Measurements from ENCODE around the gene PXMP2. TPM values are rescaled to one million over a fixed set of nuclear protein-coding genes. Genes with fewer than 3 reads are reported as not detected.

The PXMP2 gene
- total RNA-seq, 1 experiment from 2014 or later, result 42.7 TPM

GRCh38 chr12:132669166-132669879, 18.1 kb upstream of the PXMP2 start:
- TF ChIP-seq EZH2 (IDR thresholded peaks at IDR 0.05; ENCODE audit: low read length, unreplicated experiment), result no peak
- no peak for TF ChIP-seq EZH2phosphoT487 (IDR thresholded peaks at IDR 0.05; ENCODE audit: borderline replicate concordance, low read length)
- TF ChIP-seq CTCF (conservative IDR thresholded peaks at IDR 0.05; ENCODE audit: low read depth, low read length), result no peak
- Histone ChIP-seq H3K9me2 (replicated peaks; ENCODE audit: low read length) (no peaks in the 10 kb centered on the region), H3K9me3 (ENCODE audit: low read length) (no peaks in the 10 kb centered on the region), H3F3A (ENCODE audit: low read length, unreplicated experiment) (no peaks in the 10 kb centered on the region), H3K27ac (ENCODE audit: low read length) (no peak overlapping the region), H3K4me3 (ENCODE audit: low read length) (no peak overlapping the region), H3K27me3 (ENCODE audit: low read length) (no peaks in the 10 kb centered on the region), H3K36me3 (ENCODE audit: low read depth, low read length) (peaks cover 48% of the 10 kb centered on the region), H4K20me1 (ENCODE audit: low read length) (no peaks in the 10 kb centered on the region), H3K9ac (ENCODE audit: low read length) (no peak overlapping the region), H3K4me2 (ENCODE audit: low read length) (no peak overlapping the region), H3K79me2 (ENCODE audit: low read length) (no peaks in the 10 kb centered on the region), H2AFZ (ENCODE audit: low read length) (no peak overlapping the region), H3K4me1 (ENCODE audit: insufficient read depth, low read length) (no peaks in the 10 kb centered on the region)
- ChIA-PET CTCF (no interaction called here), POLR2A (ENCODE audit: unreplicated experiment) (no interaction called here)
- no peak for DNase-seq
- no TSS peak for BruUV-seq (replicated peaks)
- intact Hi-C loops (cut with micrococcal nuclease), result no loop called here
- no peak for ATAC-seq

GRCh38 chr12:132672116-132672515, 15.3 kb upstream of the PXMP2 start:
- POLR2A ChIA-PET (ENCODE audit: unreplicated experiment), result no interaction called here
- Histone ChIP-seq H4K20me1 (ENCODE audit: low read length) (no peaks in the 10 kb centered on the region), H3K9ac (ENCODE audit: low read length) (no peak overlapping the region), H3K4me3 (ENCODE audit: low read length) (no peak overlapping the region), H3K9me3 (ENCODE audit: low read length) (no peaks in the 10 kb centered on the region), H3K36me3 (ENCODE audit: low read depth, low read length) (peaks cover 47% of the 10 kb centered on the region), H3K4me1 (ENCODE audit: insufficient read depth, low read length) (no peaks in the 10 kb centered on the region), H3F3A (ENCODE audit: low read length, unreplicated experiment) (no peaks in the 10 kb centered on the region), H2AFZ (ENCODE audit: low read length) (no peak overlapping the region), H3K9me2 (replicated peaks; ENCODE audit: low read length) (no peaks in the 10 kb centered on the region), H3K27ac (ENCODE audit: low read length) (no peak overlapping the region), H3K27me3 (ENCODE audit: low read length) (no peaks in the 10 kb centered on the region), H3K4me2 (ENCODE audit: low read length) (no peak overlapping the region), H3K79me2 (ENCODE audit: low read length) (no peaks in the 10 kb centered on the region)
- ATAC-seq (no peak), DNase-seq (no peak)
- intact Hi-C loops (cut with micrococcal nuclease), result no loop called here
- CTCF ChIA-PET, result no interaction called here
- TF ChIP-seq CTCF (conservative IDR thresholded peaks at IDR 0.05; ENCODE audit: low read depth, low read length), result no peak
- TF ChIP-seq EZH2 (IDR thresholded peaks at IDR 0.05; ENCODE audit: low read length, unreplicated experiment), result no peak
- TF ChIP-seq EZH2phosphoT487 (IDR thresholded peaks at IDR 0.05; ENCODE audit: borderline replicate concordance, low read length), result no peak
- no TSS peak for BruUV-seq (replicated peaks)

- TF ChIP-seq CTCF (conservative IDR thresholded peaks at IDR 0.05; ENCODE audit: low read depth, low read length) (no peak), EZH2phosphoT487 (IDR thresholded peaks at IDR 0.05; ENCODE audit: borderline replicate concordance, low read length) (no peak), EZH2 (IDR thresholded peaks at IDR 0.05; ENCODE audit: low read length, unreplicated experiment) (no peak)
- no peaks in the 10 kb centered on the region for H3K4me1 ChIP-seq (ENCODE audit: insufficient read depth, low read length)
- no peak overlapping the region for H3K27ac ChIP-seq (ENCODE audit: low read length)
- H3K36me3 ChIP-seq (ENCODE audit: low read depth, low read length), result peaks cover 49% of the 10 kb centered on the region
- no peak overlapping the region for H3K4me2 ChIP-seq (ENCODE audit: low read length)
- H3F3A ChIP-seq (ENCODE audit: low read length, unreplicated experiment), result no peaks in the 10 kb centered on the region
- no peak overlapping the region for H3K9ac ChIP-seq (ENCODE audit: low read length)
- no peak overlapping the region for H3K4me3 ChIP-seq (ENCODE audit: low read length)
- H3K27me3 ChIP-seq (ENCODE audit: low read length), result no peaks in the 10 kb centered on the region
- no peaks in the 10 kb centered on the region for H4K20me1 ChIP-seq (ENCODE audit: low read length)
- no peak for ATAC-seq
- BruUV-seq (replicated peaks), result no TSS peak
- H2AFZ ChIP-seq (ENCODE audit: low read length), result no peak overlapping the region
- DNase-seq, result no peak
- H3K9me2 ChIP-seq (replicated peaks; ENCODE audit: low read length), result no peaks in the 10 kb centered on the region
- H3K79me2 ChIP-seq (ENCODE audit: low read length), result no peaks in the 10 kb centered on the region
- no peaks in the 10 kb centered on the region for H3K9me3 ChIP-seq (ENCODE audit: low read length)
- ChIA-PET POLR2A (ENCODE audit: unreplicated experiment) (no interaction called here), CTCF (no interaction called here)
- intact Hi-C loops (cut with micrococcal nuclease), result no loop called here
Observed at GRCh38 chr12:132672678-132673077, 14.7 kb upstream of the PXMP2 start.
